ENCODE data around the gene CDK12. TPM values are rescaled to one million over a fixed set of nuclear protein-coding genes. Genes with fewer than 3 reads are reported as not detected.
"Not testable (repeated sequence)": the region's sequence is repeated elsewhere in the genome, so short reads cannot be mapped to it uniquely, and the experiment has no call there.

CDK12 gene
- total RNA-seq, 1 donor from 2014 or later: 29.9 TPM

- not testable (repeated sequence) for DNase-seq (ENCODE audit: low read depth)
Observed at GRCh38 chr17:39496921-39497320, 35.6 kb downstream of the CDK12 start.

DNA sequence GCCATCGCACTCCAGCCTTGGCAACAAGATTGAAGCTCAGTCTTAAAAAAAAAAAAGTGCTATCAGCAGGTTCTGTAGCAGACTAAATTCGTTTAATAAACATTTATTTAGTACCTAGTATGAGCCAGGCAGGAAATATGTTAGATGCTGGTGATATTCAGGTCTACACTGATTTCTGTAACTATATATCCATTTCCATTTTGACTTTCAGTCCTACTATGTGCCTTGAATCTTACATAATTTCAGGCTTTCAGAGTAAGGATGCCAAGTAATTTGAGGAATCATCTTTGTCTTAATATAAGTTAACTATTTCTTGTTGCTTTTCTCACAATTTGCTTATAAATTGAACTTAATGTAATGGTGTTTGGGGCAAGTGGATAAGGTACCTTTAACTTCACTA is 46.2 kb downstream of the CDK12 start:
- DNase-seq (ENCODE audit: low read depth): no peak

DNA sequence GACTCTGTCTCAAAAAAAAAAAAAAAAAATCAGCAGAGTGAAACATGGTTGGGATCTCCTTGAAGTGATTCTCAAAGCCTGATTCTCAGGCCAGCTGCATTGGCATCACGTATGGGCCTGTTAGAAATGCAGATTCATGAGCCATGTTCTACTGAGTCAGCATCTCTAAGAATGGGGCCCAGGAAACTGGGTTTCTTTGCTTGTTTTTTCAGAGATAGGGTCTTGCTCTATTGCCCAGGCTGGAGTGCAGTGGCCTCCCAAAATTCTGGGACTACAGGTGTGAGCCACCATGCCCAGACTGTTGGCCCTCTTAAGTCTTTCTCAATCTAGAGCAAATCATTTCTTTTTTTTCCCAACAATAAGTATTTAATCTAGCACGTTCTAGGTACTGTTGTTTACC is 47.7 kb downstream of the CDK12 start:
- no peak for DNase-seq (ENCODE audit: low read depth)

DNA sequence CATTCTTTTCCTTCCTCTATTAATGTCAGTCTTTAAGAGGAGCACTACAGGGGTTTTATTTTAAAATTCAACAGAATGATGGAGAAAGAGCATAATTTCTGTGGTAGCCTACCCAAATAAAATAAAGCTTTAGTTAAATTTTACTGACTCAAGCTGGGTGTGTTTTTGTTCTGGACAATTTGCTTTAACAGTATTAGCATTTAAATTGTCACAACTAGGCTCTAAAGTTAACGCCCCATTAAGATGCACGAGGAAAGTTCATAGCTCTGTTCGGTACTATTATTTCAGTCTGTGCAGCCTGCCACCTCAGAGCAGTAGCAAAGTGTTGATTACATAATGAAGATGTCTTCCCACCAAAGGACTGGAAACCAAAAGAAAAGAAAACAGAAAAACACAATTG is 52.0 kb downstream of the CDK12 start:
- DNase-seq (ENCODE audit: low read depth): no peak

DNA sequence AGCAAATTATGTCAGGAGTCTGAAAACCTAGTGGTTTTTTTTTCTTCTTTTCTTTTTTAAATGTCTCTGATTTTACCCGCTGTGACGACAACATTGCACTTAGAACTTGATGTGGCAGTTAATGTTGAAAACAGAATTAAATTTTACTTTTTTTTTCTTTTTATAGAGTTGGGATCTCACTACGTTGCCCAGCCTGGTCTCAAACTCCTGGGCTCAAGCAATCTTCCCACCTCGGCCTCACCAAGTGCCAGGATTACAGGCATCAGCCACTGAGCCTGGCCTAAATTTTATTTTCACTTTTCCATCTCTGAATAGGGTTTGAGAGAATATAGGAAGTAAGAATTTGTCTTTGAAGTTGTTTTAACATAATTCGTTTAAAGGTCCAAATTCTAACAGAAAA is 52.6 kb downstream of the CDK12 start:
- no peak for DNase-seq (ENCODE audit: low read depth)

DNA sequence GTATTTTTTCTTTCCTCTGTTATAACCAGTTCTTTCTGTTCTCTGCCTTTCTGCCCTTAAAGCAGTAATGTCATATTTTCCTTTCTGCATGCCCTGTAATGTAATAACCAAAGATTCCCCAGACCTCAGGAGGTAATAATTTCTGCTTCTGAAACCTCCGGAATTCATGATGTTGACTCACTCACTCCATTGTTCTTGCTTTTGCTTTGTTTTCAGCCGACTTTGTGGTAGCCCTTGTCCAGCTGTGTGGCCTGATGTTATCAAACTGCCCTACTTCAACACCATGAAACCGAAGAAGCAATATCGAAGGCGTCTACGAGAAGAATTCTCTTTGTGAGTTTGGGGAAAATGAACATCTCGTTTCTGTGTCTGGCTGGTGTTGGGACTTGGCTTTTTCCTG is 55.9 kb downstream of the CDK12 start:
- DNase-seq (ENCODE audit: low read depth): no peak

GRCh38 chr17:39525801-39526506 is 64.7 kb downstream of the CDK12 start:
- peak; percentile 68 for DNase-seq (ENCODE audit: low read depth)

- DNase-seq (ENCODE audit: low read depth): peak; percentile 33
Observed at GRCh38 chr17:39527220-39527813, 66.0 kb downstream of the CDK12 start.

GRCh38 chr17:39529455-39529854 is 68.2 kb downstream of the CDK12 start:
- no peak for DNase-seq (ENCODE audit: low read depth)

- no peak for DNase-seq (ENCODE audit: low read depth)
Observed at GRCh38 chr17:39530513-39530912, 69.2 kb downstream of the CDK12 start.

DNA sequence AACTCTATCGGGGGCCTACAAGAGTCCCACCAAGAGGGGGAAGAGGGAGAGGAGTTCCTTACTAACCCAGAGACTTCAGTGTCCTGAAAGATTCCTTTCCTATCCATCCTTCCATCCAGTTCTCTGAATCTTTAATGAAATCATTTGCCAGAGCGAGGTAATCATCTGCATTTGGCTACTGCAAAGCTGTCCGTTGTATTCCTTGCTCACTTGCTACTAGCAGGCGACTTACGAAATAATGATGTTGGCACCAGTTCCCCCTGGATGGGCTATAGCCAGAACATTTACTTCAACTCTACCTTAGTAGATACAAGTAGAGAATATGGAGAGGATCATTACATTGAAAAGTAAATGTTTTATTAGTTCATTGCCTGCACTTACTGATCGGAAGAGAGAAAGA is 70.0 kb downstream of the CDK12 start:
- no peak for DNase-seq (ENCODE audit: low read depth)

DNA sequence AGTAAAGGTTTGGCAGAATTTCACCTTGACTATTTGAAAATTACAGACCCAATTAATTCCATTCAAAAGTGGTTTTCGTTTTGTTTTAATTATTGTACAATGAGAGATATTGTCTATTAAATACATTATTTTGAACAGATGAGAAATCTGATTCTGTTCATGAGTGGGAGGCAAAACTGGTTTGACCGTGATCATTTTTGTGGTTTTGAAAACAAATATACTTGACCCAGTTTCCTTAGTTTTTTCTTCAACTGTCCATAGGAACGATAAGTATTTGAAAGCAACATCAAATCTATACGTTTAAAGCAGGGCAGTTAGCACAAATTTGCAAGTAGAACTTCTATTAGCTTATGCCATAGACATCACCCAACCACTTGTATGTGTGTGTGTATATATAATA is 72.6 kb downstream of the CDK12 start:
- DNase-seq (ENCODE audit: low read depth): no peak

- DNase-seq (ENCODE audit: low read depth): no peak
Observed at GRCh38 chr17:39534768-39535405, 73.6 kb downstream of the CDK12 start.

DNA sequence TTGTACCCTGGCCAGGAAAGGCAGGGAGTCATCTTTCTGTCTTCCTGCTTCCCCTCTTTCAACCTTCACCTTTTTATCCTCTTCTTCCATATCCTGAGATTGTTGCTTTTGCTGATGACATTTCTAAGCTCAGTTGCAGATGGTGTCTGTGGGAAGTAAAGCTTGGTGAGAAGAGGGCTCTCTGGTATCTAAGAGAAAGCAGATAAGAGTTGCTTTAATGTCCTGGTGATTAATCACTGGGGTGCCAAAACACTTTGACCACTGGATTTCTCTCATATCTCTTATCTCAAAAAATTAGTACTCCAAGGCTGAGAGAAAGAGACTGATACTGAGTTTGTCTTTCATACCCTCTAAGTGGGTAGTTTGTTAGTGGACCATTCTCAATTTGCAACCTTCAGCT is 75.2 kb downstream of the CDK12 start:
- no peak for DNase-seq (ENCODE audit: low read depth)

GRCh38 chr17:39537364-39537763 is 76.1 kb downstream of the CDK12 start:
- not testable (repeated sequence) for DNase-seq (ENCODE audit: low read depth)

DNA sequence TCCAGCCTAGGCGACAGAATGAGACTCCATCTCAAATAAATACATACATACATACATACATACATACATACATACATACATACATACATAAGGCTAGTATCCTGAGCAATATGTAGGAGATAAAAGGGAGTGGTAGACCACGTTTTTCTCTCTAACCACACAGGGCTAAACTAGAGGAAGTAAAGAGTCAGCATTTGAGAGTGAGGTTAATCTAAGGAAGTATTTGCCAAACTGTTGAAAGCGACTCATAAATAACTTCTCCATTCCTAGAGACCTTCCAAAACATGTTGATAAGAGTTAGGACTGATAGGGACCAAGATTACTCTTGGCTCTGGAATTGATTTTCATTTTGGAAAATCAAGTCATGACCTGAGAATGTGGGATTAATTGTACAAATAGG is 77.6 kb downstream of the CDK12 start:
- no peak for DNase-seq (ENCODE audit: low read depth)

DNA sequence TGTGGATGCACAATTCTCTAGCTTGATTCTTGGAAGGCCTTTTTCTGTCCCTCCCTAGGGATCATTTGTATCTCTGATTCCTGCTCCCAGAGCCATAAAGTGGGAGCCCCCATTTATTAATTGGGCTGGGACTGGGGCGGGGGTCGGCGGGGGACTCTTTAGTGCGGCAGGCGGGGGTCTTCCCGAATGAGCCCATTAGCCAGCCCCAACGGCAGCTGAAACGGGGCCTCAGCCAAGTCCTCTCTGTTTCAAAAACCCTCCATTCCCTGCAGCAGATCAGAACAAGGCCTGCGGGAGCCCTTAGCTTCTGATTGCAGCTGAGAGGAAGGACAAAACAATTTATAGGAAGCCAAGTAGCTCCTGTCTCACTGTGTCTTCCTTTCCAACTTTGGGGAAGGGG is 79.3 kb downstream of the CDK12 start:
- DNase-seq (ENCODE audit: low read depth): no peak

DNA sequence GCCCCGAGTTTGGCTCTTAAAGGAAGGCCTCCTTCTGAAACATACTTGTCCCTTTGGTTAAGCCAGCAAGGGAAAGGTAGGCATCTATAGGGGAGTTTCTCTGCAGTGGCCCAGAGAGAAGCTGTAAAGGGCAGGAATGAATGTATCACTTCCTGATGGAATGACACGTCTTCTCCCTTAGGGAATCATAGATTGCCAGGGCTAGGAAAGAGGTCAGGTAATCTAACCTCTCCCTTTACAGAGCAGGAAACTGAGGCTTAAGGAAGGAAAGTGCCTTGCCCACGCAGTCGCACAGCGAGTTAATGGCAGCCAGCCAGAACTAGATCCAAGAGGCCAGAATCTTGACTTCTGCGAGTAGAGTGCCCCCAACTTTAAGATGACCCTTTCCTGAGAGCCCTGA is 80.4 kb downstream of the CDK12 start:
- DNase-seq (ENCODE audit: low read depth): no peak

DNA sequence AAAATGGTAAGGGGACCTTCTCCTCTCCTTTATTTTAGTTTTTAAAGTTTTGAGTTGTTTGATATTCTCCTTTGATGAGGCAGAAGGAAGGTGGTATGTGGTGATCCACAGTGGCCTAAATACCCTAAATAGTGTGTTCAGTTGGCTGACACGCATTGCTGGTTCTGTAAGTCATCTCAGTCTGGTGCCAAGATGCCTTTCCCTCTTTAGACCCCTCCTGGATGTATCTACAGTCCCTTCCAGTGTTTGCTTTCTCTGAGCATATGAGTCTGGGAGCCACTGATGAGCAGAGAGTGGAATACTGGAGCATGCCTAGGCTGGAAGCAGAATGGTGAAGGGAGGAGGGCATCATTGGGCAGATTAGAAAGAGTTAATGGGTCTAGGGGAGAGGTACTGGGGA is 81.9 kb downstream of the CDK12 start:
- DNase-seq (ENCODE audit: low read depth): no peak

- no peak for DNase-seq (ENCODE audit: low read depth)
Observed at GRCh38 chr17:39543664-39544063, 82.4 kb downstream of the CDK12 start.

DNA sequence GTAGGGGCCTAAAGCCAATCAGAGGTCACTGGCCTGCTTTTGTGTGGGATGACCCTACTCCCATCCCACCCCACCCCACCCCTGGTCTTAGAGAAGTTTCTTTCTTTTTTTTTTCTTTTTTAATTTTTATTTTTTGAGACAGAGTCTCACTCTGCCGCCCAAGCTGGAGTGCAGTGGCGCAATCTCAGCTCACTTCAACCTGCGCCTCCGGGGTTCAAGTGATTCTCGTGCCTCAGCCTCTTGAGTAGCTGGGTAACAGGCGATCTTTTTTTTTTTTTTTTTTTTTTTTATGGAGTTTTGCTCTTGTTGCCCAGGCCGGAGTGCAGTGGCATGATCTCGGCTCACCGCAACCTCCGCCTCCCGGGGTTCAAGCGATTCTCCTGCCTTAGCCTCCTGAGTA is 83.1 kb downstream of the CDK12 start:
- DNase-seq (ENCODE audit: low read depth): not testable (repeated sequence)

GRCh38 chr17:39547713-39548478 is 86.6 kb downstream of the CDK12 start:
- DNase-seq (ENCODE audit: low read depth): peak; percentile 62

Measured in myocyte (in vitro differentiated cells).